GM23248 (cell line): Measurements from ENCODE around the gene SPOCD1.

Experiments
- EZH2 ChIP-seq: fragments of 200-600 bp; sonication (generic); IDR thresholded peaks from 2 replicates; pipeline ENCODE4 v1.6.1; 2018; ENCODE audit warnings: antibody characterized with exemption, mild to moderate bottlenecking; ENCODE audit not compliant: insufficient read depth, poor library complexity, severe bottlenecking
- EZH2phosphoT487 ChIP-seq: fragments of 200-600 bp; sonication (generic); IDR thresholded peaks from 2 replicates; pipeline ENCODE4 v1.6.1; 2018; ENCODE audit warnings: antibody characterized with exemption, moderate library complexity, mild to moderate bottlenecking, low read depth; ENCODE audit not compliant: insufficient read depth

DNA sequence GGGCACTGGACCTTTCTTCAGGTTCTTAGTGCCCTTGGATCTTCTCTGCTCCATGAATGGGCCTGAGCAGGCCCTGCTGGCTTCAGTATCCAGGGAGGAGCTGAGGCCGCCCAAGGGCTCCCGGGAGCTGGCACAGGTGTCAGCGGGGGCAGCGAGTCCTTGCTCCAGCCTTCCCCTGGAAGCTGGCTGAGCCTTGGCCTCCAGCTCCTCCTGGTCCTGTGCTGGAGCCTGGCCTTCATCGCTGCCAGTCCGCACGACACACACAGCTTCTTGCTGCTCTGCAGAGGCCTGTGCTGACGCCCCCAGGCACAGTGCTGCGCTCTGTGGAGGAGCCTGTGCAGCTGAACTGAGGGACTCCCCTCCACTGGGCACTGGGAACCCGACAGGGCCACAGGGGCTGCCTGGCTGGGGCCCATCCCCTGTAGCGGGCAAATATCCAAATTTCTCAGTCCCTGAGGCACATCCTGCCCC is 1.7 kb downstream of the SPOCD1 start:
- TF ChIP-seq EZH2 = no peak
- no peak for TF ChIP-seq EZH2phosphoT487
